Liver (tissue), 9 donors: Measurements from ENCODE around the gene PIANP. TPM values are rescaled to one million over a fixed set of nuclear protein-coding genes. Genes with fewer than 3 reads are reported as not detected.
A peak's percentile ranks its signal among the peaks of the same experiment; 100 is the strongest.
"Not testable (repeated sequence)": the region's sequence is repeated elsewhere in the genome, so short reads cannot be mapped to it uniquely, and the experiment has no call there.

Source experiments
- DNase-seq: peaks from one replicate; pipeline ENCODE4 v3.0.0-alpha.2; 2017; ENCODE audit warnings: low spot score
- H3K27ac ChIP-seq, 2 donors: one replicate each; pipeline ENCODE4 v1.7.0; 2013; ENCODE audit warnings: inconsistent platforms in 2 of 2, low read length in 2 of 2, control low read depth in 1 of 2, low read depth in 1 of 2, mild to moderate bottlenecking in 1 of 2
- H3K27me3 ChIP-seq, 4 donors: one replicate each; pipeline versions ENCODE4 v1.6.1 to v1.7.0; 2013; ENCODE audit warnings: low read length in 3 of 4, inconsistent platforms in 1 of 4, mild to moderate bottlenecking in 1 of 4, moderate library complexity in 1 of 4; ENCODE audit not compliant: control insufficient read depth in 4 of 4, insufficient read depth in 4 of 4
- H3K36me3 ChIP-seq, 4 donors: one replicate each; pipeline versions ENCODE4 v1.6.1 to v1.7.0; 2013; ENCODE audit warnings: low read length in 3 of 4, mild to moderate bottlenecking in 3 of 4, low read depth in 1 of 4, moderate library complexity in 1 of 4; ENCODE audit not compliant: control insufficient read depth in 4 of 4, insufficient read depth in 3 of 4
- H3K4me1 ChIP-seq, 4 donors: one replicate each; pipeline versions ENCODE4 v1.6.1 to v1.7.0; 2013; ENCODE audit warnings: low read length in 3 of 4, mild to moderate bottlenecking in 3 of 4, moderate library complexity in 1 of 4; ENCODE audit not compliant: control insufficient read depth in 4 of 4, insufficient read depth in 4 of 4
- H3K4me3 ChIP-seq, 3 donors: one replicate each; pipeline versions ENCODE4 v1.6.1 to v1.7.0; 2013; ENCODE audit warnings: low read length in 3 of 3, control low read depth in 1 of 3, low read depth in 1 of 3, mild to moderate bottlenecking in 1 of 3
- H3K9ac ChIP-seq, 2 donors: one replicate each; pipeline ENCODE4 v1.7.0; 2013; ENCODE audit warnings: low read length in 2 of 2, mild to moderate bottlenecking in 2 of 2, moderate library complexity in 2 of 2, control low read depth in 1 of 2, low read depth in 1 of 2
- H3K9me3 ChIP-seq, 4 donors: one replicate each; pipeline versions ENCODE4 v1.6.1 to v1.7.0; 2013; ENCODE audit warnings: low read length in 3 of 4; ENCODE audit not compliant: control insufficient read depth in 4 of 4
- ATF3 ChIP-seq: IDR thresholded peaks from 2 replicates; pipeline ENCODE4 v1.6.1; 2016; ENCODE audit warnings: antibody characterized with exemption
- CTCF ChIP-seq: fragments of 150-350 bp; IDR thresholded peaks from 2 replicates; pipeline ENCODE4 v1.5.1; 2017; ENCODE audit warnings: improper control_type of control experiment, low read depth, low read length; ENCODE audit not compliant: missing input control
- HNF4G ChIP-seq: IDR thresholded peaks from 2 replicates; pipeline ENCODE4 v1.6.1; 2016; ENCODE audit warnings: antibody characterized with exemption
- JUND ChIP-seq, 2 donors: IDR thresholded peaks; 2 replicates each; pipeline ENCODE4 v1.6.1; 2016; ENCODE audit warnings: antibody characterized with exemption in 2 of 2
- NR2F2 ChIP-seq: IDR thresholded peaks from 2 replicates; pipeline ENCODE4 v1.6.1; 2016; ENCODE audit warnings: antibody characterized with exemption
- RAD21 ChIP-seq, 2 donors: IDR thresholded peaks; 2 replicates each; pipeline ENCODE4 v1.6.1; 2016; ENCODE audit warnings: antibody characterized with exemption in 2 of 2, mild to moderate bottlenecking in 2 of 2
- REST ChIP-seq: IDR thresholded peaks from 2 replicates; pipeline ENCODE4 v1.6.1; 2016; ENCODE audit warnings: antibody characterized with exemption, mild to moderate bottlenecking
- RXRA ChIP-seq, 2 donors: IDR thresholded peaks; 2 replicates each; pipeline ENCODE4 v1.6.1; 2017 to 2018; ENCODE audit warnings: antibody characterized with exemption in 2 of 2, mild to moderate bottlenecking in 1 of 2
- TAF1 ChIP-seq: conservative IDR thresholded peaks from 2 replicates; pipeline ENCODE4 v1.6.1; 2016; ENCODE audit warnings: antibody characterized with exemption, mild to moderate bottlenecking
- YY1 ChIP-seq: IDR thresholded peaks from 2 replicates; pipeline ENCODE4 v1.6.1; 2016; ENCODE audit warnings: antibody characterized with exemption, mild to moderate bottlenecking
- WGBS: extraction: QIAGEN DNeasy Blood & Tissue Kit; methylation state at CpG from one replicate; pipeline ENCODE4 v1.1.7; 2013; 5-methylcytosine and 5-hydroxymethylcytosine counted together
- polyA plus RNA-seq, 2 donors: library from polyadenylated mRNA; stranded (reverse) in 1 of 2; unstranded in 1 of 2; fragments of 200-250 nt in 1 of 2; fragments of >200 nt in 1 of 2; fragmentation: Nextera tagmentation in 1 of 2; extraction: Ambion mirVana in 1 of 2; gene quantifications; one replicate each; pipeline versions ENCODE4 v1.2.1 to v1.2.3, GENCODE V29; 2013 to 2015
- total RNA-seq, 2 donors: library from RNA; depleted of rRNA; stranded (reverse); fragments of >200 nt; gene quantifications; one replicate each; pipeline ENCODE4 v1.2.3, GENCODE V29; 2014
- donor health status: healthy.
- donor health status: healthy.
- donor health status: healthy.
- donor health status: healthy.
- donor health status: healthy.

PIANP gene
- total and polyA plus RNA-seq, 4 donors, result 0.03 TPM; not detected in 3

GRCh38 chr12:6722863-6723262, 22.2 kb upstream of the PIANP start:
- DNase-seq, result no peak
- peaks cover 2 to 15% (median 7%) of the 10 kb centered on the region in 4 donors for H3K4me1 ChIP-seq
- peak overlapping the region in 1 of 3 donors; percentile 62 for H3K4me3 ChIP-seq
- H3K27me3 ChIP-seq, result no peaks in the 10 kb centered on the region
- peaks cover 0 to 5% (median 3%) of the 10 kb centered on the region in 4 donors for H3K36me3 ChIP-seq
- no peaks in the 10 kb centered on the region for H3K9me3 ChIP-seq
- TF ChIP-seq HNF4G, result no peak
- 84% methylated on average over 3 of the region's 3 CpGs for WGBS
- H3K9ac ChIP-seq, result no peak overlapping the region
- no peak overlapping the region for H3K27ac ChIP-seq

- no peak for DNase-seq
- no peak overlapping the region for H3K9ac ChIP-seq
- H3K27ac ChIP-seq, result no peak overlapping the region
- no peak overlapping the region for H3K4me3 ChIP-seq
- TF ChIP-seq ATF3 (no peak), RXRA (IDR thresholded peaks at IDR 0.05) (no peak), TAF1 (no peak)
- peaks cover 0 to 3% (median 0%) of the 10 kb centered on the region in 4 donors for H3K27me3 ChIP-seq
- no peaks in the 10 kb centered on the region for H3K4me1 ChIP-seq
- H3K36me3 ChIP-seq, result no peaks in the 10 kb centered on the region
- whole genome bisulfite sequencing, result 72% methylated on average over 8 of the region's 10 CpGs
- no peaks in the 10 kb centered on the region for H3K9me3 ChIP-seq
Observed at GRCh38 chr12:6716874-6717437, 16.3 kb upstream of the PIANP start.

GRCh38 chr12:6716031-6716873, 15.6 kb upstream of the PIANP start:
- H3K36me3 ChIP-seq, DNase-seq, H3K27me3 ChIP-seq, H3K9me3 ChIP-seq, H3K4me3 ChIP-seq, H3K4me1 ChIP-seq, H3K9ac ChIP-seq, H3K27ac ChIP-seq: not testable (repeated sequence)
- WGBS, result 90% methylated on average over 40 of the region's 41 CpGs

GRCh38 chr12:6708960-6709394, 8.4 kb upstream of the PIANP start:
- TF ChIP-seq RAD21 (IDR thresholded peaks at IDR 0.05), result no peak
- TF ChIP-seq REST, result no peak
- no peak for TF ChIP-seq CTCF
- no peak for TF ChIP-seq NR2F2
- no peak for TF ChIP-seq ATF3
- no peak for TF ChIP-seq HNF4G
- TF ChIP-seq JUND (IDR thresholded peaks at IDR 0.05), result no peak
- no peak for TF ChIP-seq YY1
- no peak for DNase-seq
- no peaks in the 10 kb centered on the region for H3K4me1 ChIP-seq
- H3K36me3 ChIP-seq, result no peaks in the 10 kb centered on the region
- peaks cover 0 to 6% (median 1%) of the 10 kb centered on the region in 4 donors for H3K27me3 ChIP-seq
- H3K4me3 ChIP-seq, result no peak overlapping the region
- H3K9ac ChIP-seq, result no peak overlapping the region
- H3K9me3 ChIP-seq, result no peaks in the 10 kb centered on the region
- WGBS, result 86% methylated on average over 16 of the region's 16 CpGs
- H3K27ac ChIP-seq, result no peak overlapping the region

GRCh38 chr12:6708351-6708750, 7.7 kb upstream of the PIANP start:
- H3K27me3 ChIP-seq, result peaks cover 0 to 10% (median 1%) of the 10 kb centered on the region in 4 donors
- not testable (repeated sequence) for H3K9ac ChIP-seq, H3K4me3 ChIP-seq, DNase-seq, H3K27ac ChIP-seq, H3K9me3 ChIP-seq, H3K36me3 ChIP-seq, H3K4me1 ChIP-seq
- WGBS, result 93% methylated on average over 21 of the region's 21 CpGs
